H9 (cell line): ENCODE measurements around the gene NXN. TPM values are rescaled to one million over a fixed set of nuclear protein-coding genes. Genes with fewer than 3 reads are reported as not detected.

Experiments
- DNase-seq: peaks from one replicate; pipeline ENCODE4 v3.0.0-alpha.2; 2017
- H2AFZ ChIP-seq: one replicate; pipeline ENCODE4 v1.6.1; 2013; ENCODE audit warnings: mild to moderate bottlenecking, low read length, control low read depth, moderate library complexity
- H2AK5ac ChIP-seq: 2 replicates; pipeline ENCODE4 v1.6.1; 2013; ENCODE audit warnings: low read length, control low read depth, mixed read lengths; ENCODE audit not compliant: insufficient read length
- H2BK120ac ChIP-seq: one replicate; pipeline ENCODE4 v1.6.1; 2013; ENCODE audit warnings: low read depth, mild to moderate bottlenecking, low read length, control low read depth, inconsistent platforms; ENCODE audit not compliant: poor library complexity, severe bottlenecking
- H2BK12ac ChIP-seq: 2 replicates; pipeline ENCODE4 v1.6.1; 2013; ENCODE audit warnings: low read length, control low read depth, mixed read lengths, low read depth; ENCODE audit not compliant: insufficient read length
- H2BK15ac ChIP-seq: 2 replicates; pipeline ENCODE4 v1.6.1; 2013; ENCODE audit warnings: low read depth, low read length, control low read depth
- H2BK20ac ChIP-seq: one replicate; pipeline ENCODE4 v1.6.1; 2013; ENCODE audit warnings: low read depth, mild to moderate bottlenecking, low read length, control low read depth, inconsistent platforms; ENCODE audit not compliant: poor library complexity, severe bottlenecking
- H2BK5ac ChIP-seq: 2 replicates; pipeline ENCODE4 v1.6.1; 2013; ENCODE audit warnings: low read length, control low read depth, mixed read lengths; ENCODE audit not compliant: insufficient read length
- H3K14ac ChIP-seq: 2 replicates; pipeline ENCODE4 v1.6.1; 2013; ENCODE audit warnings: low read length, control low read depth; ENCODE audit not compliant: insufficient read depth
- H3K18ac ChIP-seq: 2 replicates; pipeline ENCODE4 v1.6.1; 2013; ENCODE audit warnings: low read depth, mild to moderate bottlenecking, mixed read lengths, low read length, control low read depth; ENCODE audit not compliant: insufficient read length
- H3K23ac ChIP-seq: 2 replicates; pipeline ENCODE4 v1.6.1; 2013; ENCODE audit warnings: low read length, control low read depth, mixed read lengths, low read depth; ENCODE audit not compliant: insufficient read length
- H3K23me2 ChIP-seq: 2 replicates; pipeline ENCODE4 v1.6.1; 2013; ENCODE audit warnings: low read depth, mild to moderate bottlenecking, mixed read lengths, low read length, control low read depth; ENCODE audit not compliant: insufficient read length, poor library complexity, severe bottlenecking
- H3K27ac ChIP-seq: 2 replicates; pipeline ENCODE4 v1.5.1; 2013; ENCODE audit warnings: low read length, control low read depth, mixed read lengths, low read depth; ENCODE audit not compliant: insufficient read length
- H3K27me3 ChIP-seq: 2 replicates; pipeline ENCODE4 v1.6.1; 2013; ENCODE audit warnings: low read length, control low read depth, inconsistent platforms; ENCODE audit not compliant: insufficient read depth
- H3K4ac ChIP-seq: 2 replicates; pipeline ENCODE4 v1.6.1; 2013; ENCODE audit warnings: low read depth, mild to moderate bottlenecking, control low read depth, inconsistent platforms, low read length, moderate library complexity
- H3K4me1 ChIP-seq: 2 replicates; pipeline ENCODE4 v1.6.1; 2013; ENCODE audit warnings: low read length, control low read depth, inconsistent platforms; ENCODE audit not compliant: insufficient read depth
- H3K4me2 ChIP-seq: 2 replicates; pipeline ENCODE4 v1.6.1; 2013; ENCODE audit warnings: low read length, control low read depth, mixed read lengths; ENCODE audit not compliant: insufficient read length, insufficient read depth
- H3K56ac ChIP-seq: 2 replicates; pipeline ENCODE4 v1.6.1; 2013; ENCODE audit warnings: low read depth, mild to moderate bottlenecking, mixed read lengths, low read length, control low read depth; ENCODE audit not compliant: insufficient read length
- H3K79me1 ChIP-seq: 2 replicates; pipeline ENCODE4 v1.6.1; 2013; ENCODE audit warnings: low read depth, mild to moderate bottlenecking, moderate library complexity, low read length, control low read depth, inconsistent platforms; ENCODE audit not compliant: insufficient read depth, poor library complexity, severe bottlenecking
- H3K79me2 ChIP-seq: 2 replicates; pipeline ENCODE4 v1.6.1; 2013; ENCODE audit warnings: low read length, control low read depth, inconsistent platforms; ENCODE audit not compliant: insufficient read depth
- H3K9ac ChIP-seq: 2 replicates; pipeline ENCODE4 v1.6.1; 2013; ENCODE audit warnings: low read length, control low read depth, mixed read lengths; ENCODE audit not compliant: insufficient read length; ENCODE audit errors: extremely low read depth
- H3K9me3 ChIP-seq: one replicate; pipeline ENCODE4 v1.6.1; 2013; ENCODE audit warnings: low read depth, low read length, inconsistent platforms; ENCODE audit not compliant: control insufficient read depth
- H3T11ph ChIP-seq: one replicate; pipeline ENCODE4 v1.6.1; 2013; ENCODE audit warnings: mild to moderate bottlenecking, low read length, control low read depth, inconsistent platforms
- H4K20me1 ChIP-seq: one replicate; pipeline ENCODE4 v1.6.1; 2013; ENCODE audit not compliant: control insufficient read depth, insufficient read length, insufficient read depth
- H4K5ac ChIP-seq: 2 replicates; pipeline ENCODE4 v1.6.1; 2013; ENCODE audit warnings: low read depth, mild to moderate bottlenecking, mixed read lengths, low read length, control low read depth; ENCODE audit not compliant: insufficient read length
- H4K8ac ChIP-seq: replicated peaks from 2 replicates; pipeline ENCODE4 v1.6.1; 2013; ENCODE audit warnings: low read length, control low read depth, mixed read lengths, low read depth; ENCODE audit not compliant: insufficient read length
- H4K91ac ChIP-seq: 2 replicates; pipeline ENCODE4 v1.6.1; 2013; ENCODE audit warnings: low read depth, mild to moderate bottlenecking, moderate library complexity, mixed read lengths, low read length, control low read depth; ENCODE audit not compliant: insufficient read length
- H3K27ac Mint-ChIP-seq, 3 experiments: 2 replicates in 2 of 3; 3 replicates in 1 of 3; pipeline ENCODE4 v1.8.0; 2020 to 2021; ENCODE audit warnings: mixed read lengths in 3 of 3, mild to moderate bottlenecking in 1 of 3, moderate library complexity in 1 of 3
- H3K27me3 Mint-ChIP-seq: 2 replicates; pipeline ENCODE4 v1.8.0; 2021; ENCODE audit warnings: low read depth, mild to moderate bottlenecking, moderate library complexity, mixed read lengths
- H3K36me3 Mint-ChIP-seq, 3 experiments: 2 replicates in 2 of 3; 3 replicates in 1 of 3; pipeline ENCODE4 v1.8.0; 2020 to 2021; ENCODE audit warnings: low read depth in 3 of 3, mixed read lengths in 3 of 3; ENCODE audit not compliant: insufficient read depth in 1 of 3
- H3K4me1 Mint-ChIP-seq, 2 experiments: 2 replicates each; pipeline ENCODE4 v1.8.0; 2020; ENCODE audit warnings: mixed read lengths in 2 of 2
- H3K4me3 Mint-ChIP-seq, 2 experiments: 2 replicates in 1 of 2; 3 replicates in 1 of 2; pipeline ENCODE4 v1.8.0; 2020 to 2021; ENCODE audit warnings: mild to moderate bottlenecking in 2 of 2, mixed read lengths in 2 of 2, moderate library complexity in 1 of 2
- H3K9me3 Mint-ChIP-seq, 2 experiments: 2 replicates in 1 of 2; 3 replicates in 1 of 2; pipeline ENCODE4 v1.8.0; 2020; ENCODE audit warnings: mild to moderate bottlenecking in 2 of 2, mixed read lengths in 2 of 2, moderate library complexity in 1 of 2
- CTCF ChIP-seq: fragments of 200-600 bp; sonication (generic); conservative IDR thresholded peaks from 3 replicates; pipeline ENCODE4 v1.8.0; 2021; ENCODE audit warnings: antibody characterized with exemption, mild to moderate bottlenecking
- WGBS: extraction: QIAGEN DNeasy Blood & Tissue Kit; methylation state at CpG from one replicate; pipeline ENCODE4 v1.1.7; 2013; ENCODE audit warnings: missing lambda C conversion rate, low lambda C conversion rate, mixed read lengths; ENCODE audit not compliant: insufficient read length; ENCODE audit errors: extremely low coverage; 5-methylcytosine and 5-hydroxymethylcytosine counted together
- total RNA-seq: library from RNA; stranded (reverse); gene quantifications from 2 replicates; pipeline ENCODE4 v1.2.1, GENCODE V29; 2021

NXN gene
- total RNA-seq, 1 experiment from 2014 or later, result 93.6 TPM

- no peak overlapping the region for H4K91ac ChIP-seq
- no peak overlapping the region for H3K23ac ChIP-seq
- peaks cover 7% of the 10 kb centered on the region for H3K79me1 ChIP-seq
- Mint-ChIP-seq H3K27ac (peak overlapping the region; percentile 65 to 84 (median 75); a peak in 5 of 7 replicates), H3K4me3 (no peak overlapping the region), H3K4me1 (peaks cover 42 to 52% of the 10 kb centered on the region in 2 experiments), H3K9me3 (no peaks in the 10 kb centered on the region), H3K27me3 (no peaks in the 10 kb centered on the region), H3K36me3 (peaks cover 11 to 24% (median 21%) of the 10 kb centered on the region in 3 experiments; a peak in 6 of 7 replicates)
- no peaks in the 10 kb centered on the region for H3K27me3 ChIP-seq
- no peak overlapping the region for H3K9ac ChIP-seq
- no peak overlapping the region for H4K8ac ChIP-seq
- no peak overlapping the region for H3K4me2 ChIP-seq
- H3K23me2 ChIP-seq, result no peaks in the 10 kb centered on the region
- peaks cover 6% of the 10 kb centered on the region; the same call in 1 of the 2 replicates for H3K79me2 ChIP-seq
- H3T11ph ChIP-seq, result no peak overlapping the region
- H2BK120ac ChIP-seq, result no peak overlapping the region
- no peaks in the 10 kb centered on the region for H4K20me1 ChIP-seq
- H2BK12ac ChIP-seq, result no peak overlapping the region
- TF ChIP-seq CTCF, result no peak
- WGBS, result no CpG with 5 or more reads among the region's 31 CpGs
- no peak overlapping the region for H3K27ac ChIP-seq
- H3K4ac ChIP-seq, result no peak overlapping the region
- no peak overlapping the region for H4K5ac ChIP-seq
- no peak overlapping the region for H3K18ac ChIP-seq
- no peak for DNase-seq
- no peak overlapping the region for H3K14ac ChIP-seq
- H3K9me3 ChIP-seq, result no peaks in the 10 kb centered on the region
- no peak overlapping the region for H2AK5ac ChIP-seq
- no peak overlapping the region for H3K56ac ChIP-seq
- H2AFZ ChIP-seq, result no peak overlapping the region
- H2BK20ac ChIP-seq, result no peak overlapping the region
- H2BK15ac ChIP-seq, result no peak overlapping the region
- no peaks in the 10 kb centered on the region; the same call in 1 of the 2 replicates for H3K4me1 ChIP-seq
- H2BK5ac ChIP-seq, result no peak overlapping the region
Measured at GRCh38 chr17:958712-959451, 20.7 kb downstream of the NXN start.
